Measurements from ENCODE around the gene HMBS.

GRCh38 chr11:119057000-119057769 is 27.5 kb upstream of the HMBS start, which contains the start of gene HYOU1:
- TF ChIP-seq EZH2 (IDR thresholded peaks at IDR 0.05) (no peak), POLR2AphosphoS5 (IDR thresholded peaks at IDR 0.05; ENCODE audit: borderline replicate concordance, low read depth, low read length) (peak; percentile 80; the same call in 1 of the 2 replicates), FOXP2 (optimal IDR thresholded peaks at IDR 0.05; ENCODE audit: control extremely low read depth, extremely low read length, insufficient read depth) (no peak)
